Neural progenitor cell (in vitro differentiated cells): ENCODE measurements around the gene APEH. TPM values are rescaled to one million over a fixed set of nuclear protein-coding genes. Genes with fewer than 3 reads are reported as not detected.

Experiments used
- DNase-seq: peaks from one replicate; pipeline ENCODE4 v3.0.0-alpha.2; 2016; ENCODE audit warnings: low spot score
- H2AFZ ChIP-seq: fragments of 200-600 bp; sonication (generic); replicated peaks from 2 replicates; pipeline ENCODE4 v1.6.1; 2016; ENCODE audit warnings: antibody characterized with exemption
- H3F3A ChIP-seq: fragments of 200-600 bp; sonication (generic); 2 replicates; pipeline ENCODE4 v1.6.1; 2016; ENCODE audit warnings: antibody characterized with exemption, low read depth
- H3K27ac ChIP-seq: fragments of 200-600 bp; sonication (generic); 2 replicates; pipeline ENCODE4 v1.5.1; 2016; ENCODE audit warnings: mild to moderate bottlenecking
- H3K27me3 ChIP-seq: fragments of 200-600 bp; sonication (generic); 2 replicates; pipeline ENCODE4 v1.6.1; 2016; ENCODE audit warnings: mild to moderate bottlenecking, moderate library complexity
- H3K36me3 ChIP-seq: fragments of 200-600 bp; sonication (generic); 2 replicates; pipeline ENCODE4 v1.5.1; 2016
- H3K4me1 ChIP-seq: fragments of 200-600 bp; sonication (generic); 2 replicates; pipeline ENCODE4 v1.6.1; 2016; ENCODE audit warnings: mixed run types
- H3K4me2 ChIP-seq: fragments of 200-600 bp; sonication (generic); 2 replicates; pipeline ENCODE4 v1.6.1; 2016
- H3K4me3 ChIP-seq: fragments of 200-600 bp; sonication (generic); 2 replicates; pipeline ENCODE4 v1.5.1; 2016
- H3K79me2 ChIP-seq: fragments of 200-600 bp; sonication (generic); 2 replicates; pipeline ENCODE4 v1.6.1; 2016; ENCODE audit warnings: low read depth
- H3K9ac ChIP-seq: fragments of 200-600 bp; sonication (generic); 2 replicates; pipeline ENCODE4 v1.6.1; 2016
- H3K9me3 ChIP-seq: fragments of 200-600 bp; sonication (generic); 2 replicates; pipeline ENCODE4 v1.5.1; 2016; ENCODE audit warnings: low read depth
- H4K20me1 ChIP-seq: fragments of 200-600 bp; sonication (generic); 2 replicates; pipeline ENCODE4 v1.6.1; 2016; ENCODE audit warnings: low read depth
- H3K27ac Mint-ChIP-seq: 3 replicates; pipeline ENCODE4 v1.8.0; 2021; ENCODE audit warnings: mixed read lengths
- H3K27me3 Mint-ChIP-seq: 2 replicates; pipeline ENCODE4 v1.8.0; 2022; ENCODE audit warnings: low read depth, mild to moderate bottlenecking, inconsistent platforms, moderate library complexity, mixed read lengths; ENCODE audit not compliant: insufficient read depth
- H3K36me3 Mint-ChIP-seq: 3 replicates; pipeline ENCODE4 v1.8.0; 2021; ENCODE audit warnings: mixed read lengths
- H3K4me1 Mint-ChIP-seq: 3 replicates; pipeline ENCODE4 v1.8.0; 2021; ENCODE audit warnings: mixed read lengths
- H3K4me3 Mint-ChIP-seq: 3 replicates; pipeline ENCODE4 v1.8.0; 2021; ENCODE audit warnings: mild to moderate bottlenecking, moderate library complexity, mixed read lengths
- H3K9me3 Mint-ChIP-seq: 3 replicates; pipeline ENCODE4 v1.8.0; 2020; ENCODE audit warnings: mixed read lengths
- EZH2 ChIP-seq: fragments of 200-600 bp; sonication (generic); IDR thresholded peaks from 2 replicates; pipeline ENCODE4 v1.6.1; 2017; ENCODE audit warnings: antibody characterized with exemption, mild to moderate bottlenecking, moderate library complexity
- EZH2phosphoT487 ChIP-seq: fragments of 200-600 bp; sonication (generic); IDR thresholded peaks from 2 replicates; pipeline ENCODE4 v1.6.1; 2017; ENCODE audit warnings: antibody characterized with exemption
- total RNA-seq: library from RNA; depleted of rRNA; stranded (reverse); fragments of >200 nt; gene quantifications from 2 replicates; pipeline ENCODE4 v1.2.3, GENCODE V29; 2015; ENCODE audit warnings: low replicate concordance
- TF ChIP-seq, protein P1 (sequence below): fragments of 200-600 bp; sonication (generic); IDR thresholded peaks from 2 replicates; pipeline ENCODE4 v1.5.1; 2017; ENCODE audit warnings: antibody characterized with exemption, mild to moderate bottlenecking

Gene APEH
- total RNA-seq, 1 donor from 2014 or later, result 132 TPM

DNA sequence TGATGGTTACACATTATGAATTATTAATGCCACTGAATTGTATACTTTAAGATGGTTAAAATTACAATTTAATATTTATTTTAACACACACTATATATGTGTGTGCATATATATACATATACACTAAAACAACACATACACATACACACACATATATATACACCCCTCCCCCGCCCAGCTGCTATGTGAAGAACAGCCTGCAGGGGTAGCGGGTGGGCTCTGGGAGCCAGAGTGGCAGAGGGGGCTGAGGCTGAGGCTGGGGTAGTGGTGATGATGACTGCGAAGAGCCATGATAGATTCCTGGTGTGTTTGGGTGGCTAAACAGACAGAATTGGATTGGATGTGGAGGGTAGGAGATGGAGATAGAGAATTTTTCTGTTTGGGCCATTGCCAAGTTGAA is 39.4 kb upstream of the APEH start:
- Histone ChIP-seq H3K4me2 (no peak overlapping the region), H3K9ac (no peak overlapping the region), H3F3A (no peaks in the 10 kb centered on the region), H4K20me1 (no peaks in the 10 kb centered on the region), H3K4me1 (no peaks in the 10 kb centered on the region), H3K36me3 (no peaks in the 10 kb centered on the region), H3K9me3 (no peaks in the 10 kb centered on the region), H3K27ac (no peak overlapping the region), H3K4me3 (no peak overlapping the region), H3K27me3 (no peaks in the 10 kb centered on the region), H2AFZ (no peak overlapping the region), H3K79me2 (no peaks in the 10 kb centered on the region)
- peak; percentile 39 for DNase-seq
- Mint-ChIP-seq H3K27ac (peak overlapping the region; percentile 2), H3K4me1 (peaks cover 3% of the 10 kb centered on the region), H3K36me3 (peaks cover 15% of the 10 kb centered on the region), H3K27me3 (peaks cover 3% of the 10 kb centered on the region), H3K9me3 (peaks cover 17% of the 10 kb centered on the region), H3K4me3 (no peak overlapping the region)
- TF ChIP-seq, protein P1, sequence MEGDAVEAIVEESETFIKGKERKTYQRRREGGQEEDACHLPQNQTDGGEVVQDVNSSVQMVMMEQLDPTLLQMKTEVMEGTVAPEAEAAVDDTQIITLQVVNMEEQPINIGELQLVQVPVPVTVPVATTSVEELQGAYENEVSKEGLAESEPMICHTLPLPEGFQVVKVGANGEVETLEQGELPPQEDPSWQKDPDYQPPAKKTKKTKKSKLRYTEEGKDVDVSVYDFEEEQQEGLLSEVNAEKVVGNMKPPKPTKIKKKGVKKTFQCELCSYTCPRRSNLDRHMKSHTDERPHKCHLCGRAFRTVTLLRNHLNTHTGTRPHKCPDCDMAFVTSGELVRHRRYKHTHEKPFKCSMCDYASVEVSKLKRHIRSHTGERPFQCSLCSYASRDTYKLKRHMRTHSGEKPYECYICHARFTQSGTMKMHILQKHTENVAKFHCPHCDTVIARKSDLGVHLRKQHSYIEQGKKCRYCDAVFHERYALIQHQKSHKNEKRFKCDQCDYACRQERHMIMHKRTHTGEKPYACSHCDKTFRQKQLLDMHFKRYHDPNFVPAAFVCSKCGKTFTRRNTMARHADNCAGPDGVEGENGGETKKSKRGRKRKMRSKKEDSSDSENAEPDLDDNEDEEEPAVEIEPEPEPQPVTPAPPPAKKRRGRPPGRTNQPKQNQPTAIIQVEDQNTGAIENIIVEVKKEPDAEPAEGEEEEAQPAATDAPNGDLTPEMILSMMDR, result peak; percentile 27
- no peak for TF ChIP-seq EZH2

DNA sequence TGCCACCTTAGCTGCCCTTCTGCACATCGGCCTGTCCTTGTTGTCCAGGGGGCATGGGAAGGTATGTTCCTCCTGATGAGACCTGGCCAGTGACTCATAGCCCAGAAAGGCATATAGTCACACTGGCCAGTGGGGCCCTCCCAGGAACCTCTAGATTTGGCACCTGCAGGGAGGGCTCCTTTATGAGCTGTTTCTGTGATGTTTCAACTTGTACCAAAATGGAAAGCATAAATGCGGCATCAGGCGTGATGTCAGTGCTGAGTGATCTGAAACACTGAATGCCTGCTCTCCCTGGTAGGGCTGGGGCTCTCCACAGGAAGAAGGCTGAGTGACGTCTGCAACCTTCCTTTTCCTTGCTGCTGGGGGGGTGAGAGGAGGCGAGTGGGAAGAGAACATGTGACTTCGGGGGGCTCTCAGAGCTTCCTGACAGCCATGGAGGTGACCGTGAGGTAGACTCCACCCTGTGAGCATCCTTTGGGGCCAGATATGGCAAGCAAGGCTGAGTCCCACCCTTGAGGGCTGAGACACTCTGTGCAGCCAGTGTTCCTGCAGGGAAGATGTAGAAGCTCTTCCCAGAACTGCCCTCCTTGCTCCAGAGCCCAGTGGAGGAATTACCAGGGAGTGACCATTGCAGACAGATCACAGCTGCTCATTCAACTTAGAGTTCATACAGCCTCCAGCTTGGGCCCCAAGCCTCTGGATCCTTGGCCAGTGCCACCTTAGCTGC is 37.1 kb upstream of the APEH start:
- no peak for DNase-seq
- H3K27ac ChIP-seq, result no peak overlapping the region
- Mint-ChIP-seq H3K9me3 (peaks cover 5% of the 10 kb centered on the region), H3K4me1 (peaks cover 3% of the 10 kb centered on the region), H3K27me3 (peaks cover 3% of the 10 kb centered on the region), H3K36me3 (peaks cover under 1% of the 10 kb centered on the region), H3K27ac (peak overlapping the region; percentile 65), H3K4me3 (no peak overlapping the region)
- H3F3A ChIP-seq, result no peaks in the 10 kb centered on the region
- H3K4me3 ChIP-seq, result no peak overlapping the region
- no peaks in the 10 kb centered on the region for H3K79me2 ChIP-seq
- H2AFZ ChIP-seq, result no peak overlapping the region
- no peaks in the 10 kb centered on the region for H4K20me1 ChIP-seq
- no peaks in the 10 kb centered on the region for H3K36me3 ChIP-seq
- no peak overlapping the region for H3K4me2 ChIP-seq
- no peak overlapping the region for H3K9ac ChIP-seq
- H3K4me1 ChIP-seq, result no peaks in the 10 kb centered on the region
- H3K9me3 ChIP-seq, result no peaks in the 10 kb centered on the region
- TF ChIP-seq EZH2 (no peak), EZH2phosphoT487 (no peak)
- TF ChIP-seq, protein P1, result no peak
- no peaks in the 10 kb centered on the region for H3K27me3 ChIP-seq

DNA sequence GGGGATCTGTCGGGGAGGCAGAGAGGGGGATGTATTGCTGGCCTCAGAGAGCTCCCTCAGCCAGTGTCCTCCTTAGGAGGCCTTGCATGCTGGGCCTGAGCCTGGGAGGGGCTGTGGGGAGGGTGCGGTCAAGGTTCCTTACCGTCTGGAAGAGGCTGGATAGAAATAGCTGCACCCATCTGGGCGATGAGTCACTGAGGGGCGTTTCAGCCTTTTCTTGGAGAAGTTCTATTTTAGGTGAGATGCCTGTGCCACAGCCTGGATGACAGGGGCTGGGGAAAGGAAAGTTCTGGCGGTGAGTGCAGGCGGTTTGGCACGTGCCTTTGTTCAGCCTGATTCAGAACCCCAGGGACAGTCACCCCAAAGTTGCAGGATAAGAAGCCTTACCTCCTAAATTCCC is 35.7 kb upstream of the APEH start:
- Histone ChIP-seq H2AFZ (no peak overlapping the region), H3K4me1 (no peaks in the 10 kb centered on the region), H3K9ac (no peak overlapping the region), H3K36me3 (no peaks in the 10 kb centered on the region), H3K79me2 (no peaks in the 10 kb centered on the region), H3K27ac (no peak overlapping the region), H3F3A (no peaks in the 10 kb centered on the region), H3K4me2 (no peak overlapping the region), H3K27me3 (no peaks in the 10 kb centered on the region), H3K9me3 (no peaks in the 10 kb centered on the region), H3K4me3 (no peak overlapping the region), H4K20me1 (no peaks in the 10 kb centered on the region)
- peaks cover 3% of the 10 kb centered on the region for H3K27me3 Mint-ChIP-seq
- no peak overlapping the region for H3K4me3 Mint-ChIP-seq
- no peak overlapping the region for H3K27ac Mint-ChIP-seq
- DNase-seq, result no peak
- peaks cover 3% of the 10 kb centered on the region for H3K4me1 Mint-ChIP-seq
- no peaks in the 10 kb centered on the region for H3K9me3 Mint-ChIP-seq
- TF ChIP-seq EZH2phosphoT487, result no peak
- TF ChIP-seq EZH2, result no peak
- TF ChIP-seq, protein P1, result no peak
- no peaks in the 10 kb centered on the region for H3K36me3 Mint-ChIP-seq
